HG03571 (cell line): Measurements from ENCODE around the gene PRKN.
"Not testable (repeated sequence)": the region's sequence is repeated elsewhere in the genome, so short reads cannot be mapped to it uniquely, and the experiment has no call there.

ENCODE experiments used
- ATAC-seq: cut with Tn5 transposase; IDR thresholded peaks from one replicate; pipeline ENCODE4 v1.9.1; 2021; ENCODE audit not compliant: unreplicated experiment

The PRKN gene

GRCh38 chr6:161833099-161833860 lies 894.3 kb downstream of the PRKN start:
- ATAC-seq: no peak

GRCh38 chr6:161832622-161833021 lies 894.9 kb downstream of the PRKN start:
- ATAC-seq: no peak

GRCh38 chr6:161830866-161831616 lies 896.5 kb downstream of the PRKN start:
- no peak for ATAC-seq

GRCh38 chr6:161829291-161829729 lies 898.3 kb downstream of the PRKN start:
- ATAC-seq: no peak

- ATAC-seq: no peak
Observed at GRCh38 chr6:161828355-161828754, 899.2 kb downstream of the PRKN start.

- ATAC-seq: no peak
Observed at GRCh38 chr6:161826512-161826911, 901.1 kb downstream of the PRKN start.

- not testable (repeated sequence) for ATAC-seq
Observed at GRCh38 chr6:161822204-161822603, 905.4 kb downstream of the PRKN start.

GRCh38 chr6:161817881-161818280 lies 909.7 kb downstream of the PRKN start:
- no peak for ATAC-seq

- ATAC-seq: no peak
Observed at GRCh38 chr6:161815965-161816364, 911.6 kb downstream of the PRKN start.

GRCh38 chr6:161813156-161813555 lies 914.4 kb downstream of the PRKN start:
- ATAC-seq: no peak

- ATAC-seq: no peak
Observed at GRCh38 chr6:161809971-161810370, 917.6 kb downstream of the PRKN start.

GRCh38 chr6:161804838-161805237 lies 922.7 kb downstream of the PRKN start:
- ATAC-seq: no peak

GRCh38 chr6:161803131-161803530 lies 924.4 kb downstream of the PRKN start:
- no peak for ATAC-seq

GRCh38 chr6:161802231-161802630 lies 925.3 kb downstream of the PRKN start:
- ATAC-seq: no peak

GRCh38 chr6:161798844-161799394 lies 928.6 kb downstream of the PRKN start:
- ATAC-seq: no peak

- ATAC-seq: no peak
Observed at GRCh38 chr6:161796681-161797080, 930.9 kb downstream of the PRKN start.

- ATAC-seq: no peak
Observed at GRCh38 chr6:161792851-161793493, 934.6 kb downstream of the PRKN start.

- no peak for ATAC-seq
Observed at GRCh38 chr6:161788531-161788930, 939.0 kb downstream of the PRKN start.

GRCh38 chr6:161772176-161772575 lies 955.4 kb downstream of the PRKN start:
- no peak for ATAC-seq

- no peak for ATAC-seq
Observed at GRCh38 chr6:161761966-161762365, 965.6 kb downstream of the PRKN start.

GRCh38 chr6:161755080-161755479 lies 972.5 kb downstream of the PRKN start:
- ATAC-seq: no peak
